GM13976 (cell line): ENCODE data around the gene NLRP14.

Experiments used
- DNase-seq: peaks from one replicate; pipeline ENCODE4 v3.0.0; 2012; ENCODE audit warnings: low spot score
- in situ Hi-C: fragments of 300-500 bp; cut with MboI; formaldehyde crosslinking; loops from one replicate; pipeline ENCODE4 v1.12.0; 2022; ENCODE audit warnings: low sequenced_read_pairs, mixed read lengths, inconsistent platforms; ENCODE audit not compliant: unreplicated experiment
- TF ChIP-seq, protein P1 (sequence below): IDR thresholded peaks from 2 replicates; pipeline ENCODE4 v1.5.1; 2012; ENCODE audit warnings: borderline replicate concordance, mild to moderate bottlenecking; ENCODE audit not compliant: insufficient read depth; ENCODE audit errors: extremely low read depth, missing control alignments, control extremely low read depth

Gene NLRP14

DNA sequence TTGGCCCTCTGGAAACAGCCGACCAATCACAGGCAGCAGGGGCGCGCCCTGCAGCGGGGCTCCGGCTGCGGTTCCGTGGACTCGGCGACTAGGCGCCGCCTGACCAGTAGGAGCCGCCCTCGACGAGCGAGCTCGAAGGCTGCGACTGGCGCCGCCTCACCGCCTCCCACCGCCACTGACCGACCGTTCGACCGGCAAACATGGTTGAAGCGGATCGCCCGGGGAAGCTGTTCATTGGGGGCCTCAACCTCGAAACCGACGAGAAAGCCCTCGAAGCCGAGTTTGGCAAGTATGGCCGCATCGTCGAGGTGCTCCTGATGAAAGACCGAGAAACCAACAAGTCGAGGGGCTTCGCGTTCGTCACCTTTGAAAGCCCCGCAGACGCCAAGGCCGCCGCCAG lies 68.6 kb downstream of the NLRP14 start, which contains the start of gene RBMXL2:
Gene RBMXL2, plus strand, starts transcription at position 78 of the 400 bp plus-strand sequence. Its CDS starts 123 bp downstream, at position 201.
- TF ChIP-seq, protein P1, sequence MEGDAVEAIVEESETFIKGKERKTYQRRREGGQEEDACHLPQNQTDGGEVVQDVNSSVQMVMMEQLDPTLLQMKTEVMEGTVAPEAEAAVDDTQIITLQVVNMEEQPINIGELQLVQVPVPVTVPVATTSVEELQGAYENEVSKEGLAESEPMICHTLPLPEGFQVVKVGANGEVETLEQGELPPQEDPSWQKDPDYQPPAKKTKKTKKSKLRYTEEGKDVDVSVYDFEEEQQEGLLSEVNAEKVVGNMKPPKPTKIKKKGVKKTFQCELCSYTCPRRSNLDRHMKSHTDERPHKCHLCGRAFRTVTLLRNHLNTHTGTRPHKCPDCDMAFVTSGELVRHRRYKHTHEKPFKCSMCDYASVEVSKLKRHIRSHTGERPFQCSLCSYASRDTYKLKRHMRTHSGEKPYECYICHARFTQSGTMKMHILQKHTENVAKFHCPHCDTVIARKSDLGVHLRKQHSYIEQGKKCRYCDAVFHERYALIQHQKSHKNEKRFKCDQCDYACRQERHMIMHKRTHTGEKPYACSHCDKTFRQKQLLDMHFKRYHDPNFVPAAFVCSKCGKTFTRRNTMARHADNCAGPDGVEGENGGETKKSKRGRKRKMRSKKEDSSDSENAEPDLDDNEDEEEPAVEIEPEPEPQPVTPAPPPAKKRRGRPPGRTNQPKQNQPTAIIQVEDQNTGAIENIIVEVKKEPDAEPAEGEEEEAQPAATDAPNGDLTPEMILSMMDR, result no peak
- in situ Hi-C loops, result no loop called here
- DNase-seq, result no peak

DNA sequence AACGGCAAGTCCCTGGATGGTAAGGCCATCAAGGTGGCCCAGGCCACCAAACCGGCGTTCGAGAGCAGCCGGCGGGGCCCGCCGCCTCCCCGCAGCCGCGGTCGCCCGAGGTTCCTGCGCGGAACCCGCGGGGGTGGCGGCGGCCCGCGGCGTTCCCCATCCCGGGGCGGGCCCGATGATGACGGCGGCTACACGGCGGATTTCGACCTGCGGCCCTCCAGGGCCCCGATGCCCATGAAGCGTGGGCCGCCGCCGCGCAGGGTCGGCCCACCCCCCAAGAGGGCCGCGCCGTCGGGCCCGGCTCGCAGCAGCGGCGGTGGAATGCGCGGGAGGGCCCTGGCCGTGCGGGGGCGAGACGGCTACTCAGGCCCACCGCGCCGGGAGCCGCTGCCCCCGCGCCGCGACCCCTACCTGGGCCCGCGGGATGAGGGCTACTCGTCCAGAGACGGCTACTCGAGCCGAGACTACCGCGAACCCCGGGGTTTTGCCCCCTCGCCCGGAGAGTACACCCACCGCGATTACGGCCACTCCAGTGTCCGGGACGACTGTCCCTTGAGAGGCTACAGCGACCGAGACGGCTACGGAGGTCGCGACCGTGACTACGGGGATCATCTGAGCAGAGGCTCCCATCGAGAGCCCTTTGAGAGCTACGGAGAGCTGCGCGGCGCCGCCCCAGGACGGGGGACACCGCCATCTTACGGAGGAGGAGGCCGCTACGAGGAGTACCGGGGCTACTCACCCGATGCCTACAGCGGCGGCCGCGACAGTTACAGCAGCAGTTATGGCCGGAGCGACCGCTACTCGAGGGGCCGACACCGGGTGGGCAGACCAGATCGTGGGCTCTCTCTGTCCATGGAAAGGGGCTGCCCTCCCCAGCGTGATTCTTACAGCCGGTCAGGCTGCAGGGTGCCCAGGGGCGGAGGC lies 69.3 kb downstream of the NLRP14 start:
- TF ChIP-seq, protein P1, result no peak
- DNase-seq, result no peak
- in situ Hi-C loops, result no loop called here

DNA sequence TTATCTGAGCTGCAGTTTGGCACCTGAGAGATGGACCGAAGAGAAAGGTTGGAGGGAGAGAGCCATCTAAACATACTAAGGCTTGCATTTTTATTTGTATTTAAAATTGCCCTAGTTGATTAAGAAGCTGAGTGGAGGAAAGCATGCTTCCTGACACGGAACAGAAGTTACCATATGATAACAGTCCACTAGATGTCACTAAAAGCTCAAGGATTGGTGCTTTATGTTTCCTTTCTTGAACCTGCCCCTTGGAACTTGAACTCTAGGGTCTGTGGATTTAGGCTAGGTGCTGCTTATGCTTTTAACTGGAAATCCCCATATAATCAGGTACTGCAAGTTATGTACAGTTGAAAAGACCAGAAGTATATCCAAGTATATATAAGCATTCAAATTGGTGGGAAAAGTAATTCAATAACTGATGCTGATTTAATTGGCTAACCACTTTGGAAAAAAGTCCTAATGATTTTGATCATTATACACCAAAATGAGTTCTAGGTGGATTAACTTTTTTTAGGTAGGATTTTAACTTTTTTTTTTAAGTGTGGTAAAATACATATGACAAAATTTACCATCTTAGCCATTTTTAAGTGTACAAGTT lies 78.1 kb downstream of the NLRP14 start:
- peak; percentile 45 for DNase-seq
- in situ Hi-C loops, result no loop called here
- TF ChIP-seq, protein P1, result peak; percentile 57

DNA sequence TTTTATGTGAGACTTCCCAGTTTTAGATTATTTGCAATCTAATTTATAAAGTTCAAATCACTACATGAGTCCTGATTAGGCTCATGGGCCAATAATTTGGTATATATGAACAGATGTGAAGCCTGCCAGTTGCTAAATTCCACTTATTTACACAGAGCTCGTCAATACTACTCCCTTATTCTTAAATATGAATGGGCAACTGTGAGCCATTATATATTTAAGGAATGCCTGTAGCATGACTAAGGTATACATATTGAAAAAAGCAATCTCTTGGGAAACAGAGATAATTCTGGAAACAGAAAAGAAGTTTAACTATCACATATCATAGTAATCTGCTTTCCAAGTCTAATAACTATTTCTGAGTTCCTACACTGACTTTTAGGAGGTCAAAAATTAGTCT lies 95.5 kb downstream of the NLRP14 start:
- TF ChIP-seq, protein P1, result no peak
- no peak for DNase-seq
- in situ Hi-C loops, result loop anchor here (25.0 kb wide), 1 partner anchor 572 kb away; no protein-coding TSS in a partner anchor

GRCh38 chr11:7116370-7116769 lies 96.1 kb downstream of the NLRP14 start:
- DNase-seq, result no peak
- TF ChIP-seq, protein P1, result no peak

More at GRCh38 chr11:7116370-7116769, 96.1 kb downstream of the NLRP14 start:
- in situ Hi-C loops, result loop anchor here (25.0 kb wide), 1 partner anchor 571 kb away; no protein-coding TSS in a partner anchor
